Measurements from ENCODE around the gene ZCCHC7. TPM values are rescaled to one million over a fixed set of nuclear protein-coding genes. Genes with fewer than 3 reads are reported as not detected.
A peak's percentile ranks its signal among the peaks of the same experiment; 100 is the strongest.

ZCCHC7 gene
- total and polyA plus RNA-seq, 9 of the 15 experiments (the other 6 are each of a cell fraction or from before 2014, with no cell fraction given), result 34.1 to 68.9 (median 48.8) TPM

DNA sequence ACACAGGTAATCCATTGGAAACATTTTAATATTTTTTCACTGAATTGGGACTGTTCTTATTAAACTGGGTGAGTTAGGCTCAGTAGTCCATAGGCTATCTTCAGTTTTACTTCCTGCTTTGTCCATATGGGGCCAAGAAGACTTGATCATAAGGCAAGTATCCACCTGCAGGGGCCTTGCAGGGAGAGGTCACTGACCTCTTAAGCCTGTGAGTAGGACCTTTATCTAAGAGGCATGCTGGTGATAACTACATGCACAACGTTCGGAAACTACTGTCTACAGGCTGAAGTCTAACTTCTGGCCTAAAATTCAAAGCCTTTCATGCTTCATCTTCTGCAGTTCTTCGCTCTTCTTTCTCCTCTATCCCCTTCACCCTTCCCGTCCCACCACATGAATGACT, 242.1 kb downstream of the ZCCHC7 start:
- peak; percentile 90 for FAIRE-seq
- Histone ChIP-seq H3K79me2 (ENCODE audit: control insufficient read depth, insufficient read depth, low read length) (no peaks in the 10 kb centered on the region), H2AFZ (ENCODE audit: low read depth, low read length) (no peak overlapping the region), H4K20me1 (replicated peaks; ENCODE audit: control insufficient read depth, insufficient read depth, low read length) (no peaks in the 10 kb centered on the region), H3K27me3 (ENCODE audit: control insufficient read depth in 2 of 2, insufficient read depth in 2 of 2, low read length in 2 of 2) (no peaks in the 10 kb centered on the region), H3K27ac (ENCODE audit: extremely low read depth, low read depth, low read length) (no peak overlapping the region), H3K4me2 (ENCODE audit: insufficient read depth, low read length) (peak overlapping the region; percentile 44; the same call in 1 of the 2 replicates), H3K4me3 (no peak overlapping the region), H3K4me1 (replicated peaks in 1 of 2; ENCODE audit: control insufficient read depth in 2 of 2, insufficient read depth in 2 of 2, low read length in 2 of 2) (peaks cover 0 to 9% of the 10 kb centered on the region in 2 experiments; a peak in 2 of 5 replicates), H3K9ac (ENCODE audit: insufficient read depth in 1 of 2, low read depth in 2 of 2, low read length in 2 of 2) (no peak overlapping the region), H3K36me3 (ENCODE audit: control insufficient read depth, insufficient read depth, low read length) (peaks cover 16% of the 10 kb centered on the region; the same call in 1 of the 3 replicates), H3K9me3 (replicated peaks; ENCODE audit: control insufficient read depth, insufficient read depth, low read depth, low read length) (no peaks in the 10 kb centered on the region), H3K9me1 (ENCODE audit: control insufficient read depth, insufficient read depth, low read length) (no peaks in the 10 kb centered on the region)
- intact Hi-C loops (cut with micrococcal nuclease), result no loop called here
- CTCF ChIA-PET (ENCODE audit: low intra/inter-chr PET ratio), result no interaction called here
- ATAC-seq, result peak; percentile 79
- WGBS (ENCODE audit: insufficient coverage, low coverage, missing lambda C conversion rate), result 36% methylated on average over 4 of the region's 4 CpGs
- POLR2A ChIA-PET, result interaction anchor here (0.5 to 1.0 kb wide), 2 partner anchors 11 to 193 kb away, joined by 3 to 6 read pairs; no protein-coding TSS in a partner anchor
- in situ Hi-C loops (cut with MboI), result no loop called here
- no TSS peak for BruUV-seq (replicated peaks)
- DNase-seq (ENCODE audit: extremely low read depth in 1 of 4, low spot score in 3 of 4), result peak; percentile 43 to 81 (median 58)
- TF ChIP-seq HDAC2 (IDR thresholded peaks at IDR 0.05) (peak; percentile 24; the same call in 1 of the 2 replicates), SMARCE1 (IDR thresholded peaks at IDR 0.05) (0 out of 2 replicates have a peak, but pooled peaks have one; percentile 36), ETS2 (tag; IDR thresholded peaks at IDR 0.05; ENCODE audit: borderline replicate concordance, poor library complexity, severe bottlenecking) (no peak), SUPT5H (IDR thresholded peaks at IDR 0.05) (0 out of 2 replicates have a peak, but pooled peaks have one; percentile 33), CBFA2T3 (IDR thresholded peaks at IDR 0.05) (peak; percentile 72), TCF7 (IDR thresholded peaks at IDR 0.05; ENCODE audit: borderline replicate concordance) (no peak), BHLHE40 (IDR thresholded peaks at IDR 0.05; ENCODE audit: low read length) (no peak), LARP7 (IDR thresholded peaks at IDR 0.05) (0 out of 2 replicates have a peak, but pooled peaks have one; percentile 40), DPF2 (IDR thresholded peaks at IDR 0.05) (peak; percentile 55; the same call in 1 of the 2 replicates)
- TF ChIP-seq, protein P1, sequence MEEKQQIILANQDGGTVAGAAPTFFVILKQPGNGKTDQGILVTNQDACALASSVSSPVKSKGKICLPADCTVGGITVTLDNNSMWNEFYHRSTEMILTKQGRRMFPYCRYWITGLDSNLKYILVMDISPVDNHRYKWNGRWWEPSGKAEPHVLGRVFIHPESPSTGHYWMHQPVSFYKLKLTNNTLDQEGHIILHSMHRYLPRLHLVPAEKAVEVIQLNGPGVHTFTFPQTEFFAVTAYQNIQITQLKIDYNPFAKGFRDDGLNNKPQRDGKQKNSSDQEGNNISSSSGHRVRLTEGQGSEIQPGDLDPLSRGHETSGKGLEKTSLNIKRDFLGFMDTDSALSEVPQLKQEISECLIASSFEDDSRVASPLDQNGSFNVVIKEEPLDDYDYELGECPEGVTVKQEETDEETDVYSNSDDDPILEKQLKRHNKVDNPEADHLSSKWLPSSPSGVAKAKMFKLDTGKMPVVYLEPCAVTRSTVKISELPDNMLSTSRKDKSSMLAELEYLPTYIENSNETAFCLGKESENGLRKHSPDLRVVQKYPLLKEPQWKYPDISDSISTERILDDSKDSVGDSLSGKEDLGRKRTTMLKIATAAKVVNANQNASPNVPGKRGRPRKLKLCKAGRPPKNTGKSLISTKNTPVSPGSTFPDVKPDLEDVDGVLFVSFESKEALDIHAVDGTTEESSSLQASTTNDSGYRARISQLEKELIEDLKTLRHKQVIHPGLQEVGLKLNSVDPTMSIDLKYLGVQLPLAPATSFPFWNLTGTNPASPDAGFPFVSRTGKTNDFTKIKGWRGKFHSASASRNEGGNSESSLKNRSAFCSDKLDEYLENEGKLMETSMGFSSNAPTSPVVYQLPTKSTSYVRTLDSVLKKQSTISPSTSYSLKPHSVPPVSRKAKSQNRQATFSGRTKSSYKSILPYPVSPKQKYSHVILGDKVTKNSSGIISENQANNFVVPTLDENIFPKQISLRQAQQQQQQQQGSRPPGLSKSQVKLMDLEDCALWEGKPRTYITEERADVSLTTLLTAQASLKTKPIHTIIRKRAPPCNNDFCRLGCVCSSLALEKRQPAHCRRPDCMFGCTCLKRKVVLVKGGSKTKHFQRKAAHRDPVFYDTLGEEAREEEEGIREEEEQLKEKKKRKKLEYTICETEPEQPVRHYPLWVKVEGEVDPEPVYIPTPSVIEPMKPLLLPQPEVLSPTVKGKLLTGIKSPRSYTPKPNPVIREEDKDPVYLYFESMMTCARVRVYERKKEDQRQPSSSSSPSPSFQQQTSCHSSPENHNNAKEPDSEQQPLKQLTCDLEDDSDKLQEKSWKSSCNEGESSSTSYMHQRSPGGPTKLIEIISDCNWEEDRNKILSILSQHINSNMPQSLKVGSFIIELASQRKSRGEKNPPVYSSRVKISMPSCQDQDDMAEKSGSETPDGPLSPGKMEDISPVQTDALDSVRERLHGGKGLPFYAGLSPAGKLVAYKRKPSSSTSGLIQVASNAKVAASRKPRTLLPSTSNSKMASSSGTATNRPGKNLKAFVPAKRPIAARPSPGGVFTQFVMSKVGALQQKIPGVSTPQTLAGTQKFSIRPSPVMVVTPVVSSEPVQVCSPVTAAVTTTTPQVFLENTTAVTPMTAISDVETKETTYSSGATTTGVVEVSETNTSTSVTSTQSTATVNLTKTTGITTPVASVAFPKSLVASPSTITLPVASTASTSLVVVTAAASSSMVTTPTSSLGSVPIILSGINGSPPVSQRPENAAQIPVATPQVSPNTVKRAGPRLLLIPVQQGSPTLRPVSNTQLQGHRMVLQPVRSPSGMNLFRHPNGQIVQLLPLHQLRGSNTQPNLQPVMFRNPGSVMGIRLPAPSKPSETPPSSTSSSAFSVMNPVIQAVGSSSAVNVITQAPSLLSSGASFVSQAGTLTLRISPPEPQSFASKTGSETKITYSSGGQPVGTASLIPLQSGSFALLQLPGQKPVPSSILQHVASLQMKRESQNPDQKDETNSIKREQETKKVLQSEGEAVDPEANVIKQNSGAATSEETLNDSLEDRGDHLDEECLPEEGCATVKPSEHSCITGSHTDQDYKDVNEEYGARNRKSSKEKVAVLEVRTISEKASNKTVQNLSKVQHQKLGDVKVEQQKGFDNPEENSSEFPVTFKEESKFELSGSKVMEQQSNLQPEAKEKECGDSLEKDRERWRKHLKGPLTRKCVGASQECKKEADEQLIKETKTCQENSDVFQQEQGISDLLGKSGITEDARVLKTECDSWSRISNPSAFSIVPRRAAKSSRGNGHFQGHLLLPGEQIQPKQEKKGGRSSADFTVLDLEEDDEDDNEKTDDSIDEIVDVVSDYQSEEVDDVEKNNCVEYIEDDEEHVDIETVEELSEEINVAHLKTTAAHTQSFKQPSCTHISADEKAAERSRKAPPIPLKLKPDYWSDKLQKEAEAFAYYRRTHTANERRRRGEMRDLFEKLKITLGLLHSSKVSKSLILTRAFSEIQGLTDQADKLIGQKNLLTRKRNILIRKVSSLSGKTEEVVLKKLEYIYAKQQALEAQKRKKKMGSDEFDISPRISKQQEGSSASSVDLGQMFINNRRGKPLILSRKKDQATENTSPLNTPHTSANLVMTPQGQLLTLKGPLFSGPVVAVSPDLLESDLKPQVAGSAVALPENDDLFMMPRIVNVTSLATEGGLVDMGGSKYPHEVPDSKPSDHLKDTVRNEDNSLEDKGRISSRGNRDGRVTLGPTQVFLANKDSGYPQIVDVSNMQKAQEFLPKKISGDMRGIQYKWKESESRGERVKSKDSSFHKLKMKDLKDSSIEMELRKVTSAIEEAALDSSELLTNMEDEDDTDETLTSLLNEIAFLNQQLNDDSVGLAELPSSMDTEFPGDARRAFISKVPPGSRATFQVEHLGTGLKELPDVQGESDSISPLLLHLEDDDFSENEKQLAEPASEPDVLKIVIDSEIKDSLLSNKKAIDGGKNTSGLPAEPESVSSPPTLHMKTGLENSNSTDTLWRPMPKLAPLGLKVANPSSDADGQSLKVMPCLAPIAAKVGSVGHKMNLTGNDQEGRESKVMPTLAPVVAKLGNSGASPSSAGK (IDR thresholded peaks at IDR 0.05), result peak; percentile 22; the same call in 1 of the 2 replicates
- TF ChIP-seq, protein P2, sequence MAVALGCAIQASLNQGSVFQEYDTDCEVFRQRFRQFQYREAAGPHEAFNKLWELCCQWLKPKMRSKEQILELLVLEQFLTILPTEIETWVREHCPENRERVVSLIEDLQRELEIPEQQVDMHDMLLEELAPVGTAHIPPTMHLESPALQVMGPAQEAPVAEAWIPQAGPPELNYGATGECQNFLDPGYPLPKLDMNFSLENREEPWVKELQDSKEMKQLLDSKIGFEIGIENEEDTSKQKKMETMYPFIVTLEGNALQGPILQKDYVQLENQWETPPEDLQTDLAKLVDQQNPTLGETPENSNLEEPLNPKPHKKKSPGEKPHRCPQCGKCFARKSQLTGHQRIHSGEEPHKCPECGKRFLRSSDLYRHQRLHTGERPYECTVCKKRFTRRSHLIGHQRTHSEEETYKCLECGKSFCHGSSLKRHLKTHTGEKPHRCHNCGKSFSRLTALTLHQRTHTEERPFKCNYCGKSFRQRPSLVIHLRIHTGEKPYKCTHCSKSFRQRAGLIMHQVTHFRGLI (CRISPR knock-in tag; IDR thresholded peaks at IDR 0.05), result no peak
